NCI-H1417 treated with DMSO at 0.1 percent for 48 hours (cell line): ENCODE results near the gene TPST2.

Source experiments
- DNase-seq: peaks from one replicate; lab custom pipeline; 2025; lab: John Stamatoyannopoulos, UW

Gene TPST2

GRCh38 chr22:26579331-26579886 lies 10.5 kb downstream of the TPST2 start:
- DNase-seq, result no peak

- DNase-seq, result no peak
These were observed 12.9 kb downstream of the TPST2 start for GRCh38 chr22:26577081-26577480.

GRCh38 chr22:26576026-26576680 lies 13.8 kb downstream of the TPST2 start:
- no peak for DNase-seq

- no peak for DNase-seq
These were observed 15.8 kb downstream of the TPST2 start for GRCh38 chr22:26574001-26574723.

GRCh38 chr22:26573026-26573662 lies 16.8 kb downstream of the TPST2 start:
- no peak for DNase-seq

DNA sequence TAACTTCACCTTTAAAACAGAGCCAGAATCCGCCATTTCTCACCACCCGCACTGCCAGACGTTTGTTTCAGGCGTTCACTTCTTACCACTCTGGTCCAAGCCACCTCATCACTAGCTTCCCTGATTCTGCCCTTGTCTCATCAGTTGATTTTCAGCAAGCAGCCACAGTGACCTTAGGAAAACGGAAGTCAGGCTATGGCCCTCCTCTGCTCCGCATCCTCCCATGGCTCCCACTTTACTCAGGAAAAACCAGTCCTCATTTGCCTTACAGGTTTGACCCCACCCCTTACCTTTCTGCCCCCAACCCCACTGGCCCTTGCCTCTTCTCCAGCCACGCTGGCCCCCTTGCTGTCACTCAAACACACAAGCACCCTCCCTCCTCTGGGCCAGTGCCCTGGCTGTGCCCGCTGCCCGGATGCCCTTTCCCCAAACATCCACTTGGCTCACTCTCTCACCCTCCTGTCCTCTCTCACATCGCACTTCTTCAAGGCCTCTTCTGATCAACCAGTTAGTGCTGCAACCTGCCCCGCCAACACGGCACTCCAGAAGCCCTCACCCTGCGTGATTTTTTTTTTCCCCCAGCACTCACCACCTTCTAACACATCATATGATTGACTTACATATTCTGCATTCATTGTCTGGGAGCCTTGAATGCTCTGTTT lies 18.9 kb downstream of the TPST2 start:
- no peak for DNase-seq

- no peak for DNase-seq
These were observed 19.8 kb downstream of the TPST2 start for GRCh38 chr22:26570115-26570514.

GRCh38 chr22:26568207-26568706 lies 21.7 kb downstream of the TPST2 start:
- no peak for DNase-seq

GRCh38 chr22:26567610-26568009 lies 22.3 kb downstream of the TPST2 start:
- no peak for DNase-seq

GRCh38 chr22:26566994-26567393 lies 22.9 kb downstream of the TPST2 start:
- no peak for DNase-seq

GRCh38 chr22:26565889-26566288 lies 24.0 kb downstream of the TPST2 start:
- no peak for DNase-seq

DNA sequence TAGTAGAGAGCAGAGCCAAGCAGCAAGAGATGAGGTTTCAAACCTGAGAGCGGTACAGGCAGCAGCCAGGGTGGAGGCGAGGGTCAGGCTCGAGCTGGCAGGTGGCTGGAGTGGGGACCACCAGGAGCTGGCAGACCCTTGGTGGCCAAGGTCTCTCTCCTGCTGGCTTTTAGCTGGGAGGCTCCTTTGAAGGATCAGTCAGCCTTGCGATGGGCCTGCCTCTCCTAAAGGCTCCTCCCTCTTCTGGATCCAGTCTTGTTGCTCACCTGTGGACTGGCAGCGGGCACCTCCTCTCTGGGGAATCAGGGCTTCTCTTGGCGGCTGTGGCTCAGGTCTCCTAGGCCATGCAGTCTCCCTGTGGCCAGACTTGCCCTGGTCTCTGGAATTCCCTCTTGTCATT lies 24.8 kb downstream of the TPST2 start:
- no peak for DNase-seq

DNA sequence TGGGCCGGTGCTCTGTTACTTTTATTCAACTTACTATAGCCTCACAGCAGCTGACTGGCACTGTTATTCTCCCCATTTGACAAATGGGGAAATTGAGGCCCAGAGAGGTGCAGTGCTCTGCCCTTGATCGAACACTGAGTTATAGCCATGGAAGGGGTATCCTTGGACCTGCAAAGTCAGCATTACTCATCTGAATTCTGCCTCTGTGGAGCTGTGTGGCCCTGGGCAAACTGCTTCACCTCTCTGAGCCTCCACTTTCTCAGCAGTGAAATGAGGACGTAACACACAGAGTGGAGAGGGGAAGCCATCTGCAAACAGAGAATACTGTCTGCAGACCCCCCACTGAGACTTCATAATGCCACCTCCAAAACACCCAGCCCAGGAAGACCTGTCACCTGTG lies 25.3 kb downstream of the TPST2 start:
- DNase-seq, result no peak

DNA sequence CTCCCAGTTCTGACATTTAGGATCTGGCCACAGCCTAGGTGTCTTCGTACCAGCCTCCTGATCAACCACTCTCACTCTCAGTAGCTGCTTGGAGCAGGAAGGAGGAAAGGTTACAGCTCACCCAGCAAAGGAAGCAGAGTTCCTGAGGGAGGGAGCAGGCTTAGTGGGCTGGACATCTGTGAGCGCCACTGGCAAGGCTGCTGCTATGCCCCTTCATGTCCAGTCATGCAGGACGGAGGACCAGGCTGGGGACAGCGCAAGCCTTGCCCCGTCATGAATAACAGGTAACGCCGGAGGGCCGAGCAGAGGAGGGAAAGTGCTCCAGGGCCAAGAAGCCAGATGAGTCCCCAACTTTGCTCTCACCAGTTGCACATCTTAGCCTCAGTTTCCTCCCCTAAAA lies 25.8 kb downstream of the TPST2 start:
- DNase-seq, result no peak

DNA sequence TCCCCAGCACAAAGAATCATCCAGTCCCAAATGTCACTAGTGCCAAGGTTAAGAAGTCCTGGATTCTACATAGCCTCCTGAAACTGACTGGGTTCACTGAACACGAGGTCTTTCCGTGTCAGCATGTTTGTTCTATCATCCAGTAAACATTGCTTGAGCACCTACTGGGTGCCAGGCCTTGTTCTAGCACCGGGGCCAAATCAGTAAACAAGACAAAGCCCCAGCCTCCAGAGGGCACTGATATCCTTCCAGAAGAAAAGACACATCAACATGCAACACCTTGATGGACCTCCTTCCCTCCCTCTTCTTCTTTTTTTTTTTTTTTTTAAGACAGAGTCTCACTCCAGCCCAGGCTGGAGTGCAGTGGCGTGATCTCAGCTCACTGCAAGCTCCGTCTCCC lies 26.9 kb downstream of the TPST2 start:
- DNase-seq, result no peak

GRCh38 chr22:26561756-26562417 lies 28.0 kb downstream of the TPST2 start:
- DNase-seq, result no peak

GRCh38 chr22:26559961-26560575 lies 29.9 kb downstream of the TPST2 start:
- no peak for DNase-seq

- DNase-seq, result no peak
These were observed 31.6 kb downstream of the TPST2 start for GRCh38 chr22:26558248-26558895.

- no peak for DNase-seq
These were observed 33.0 kb downstream of the TPST2 start for GRCh38 chr22:26556904-26557303.

DNA sequence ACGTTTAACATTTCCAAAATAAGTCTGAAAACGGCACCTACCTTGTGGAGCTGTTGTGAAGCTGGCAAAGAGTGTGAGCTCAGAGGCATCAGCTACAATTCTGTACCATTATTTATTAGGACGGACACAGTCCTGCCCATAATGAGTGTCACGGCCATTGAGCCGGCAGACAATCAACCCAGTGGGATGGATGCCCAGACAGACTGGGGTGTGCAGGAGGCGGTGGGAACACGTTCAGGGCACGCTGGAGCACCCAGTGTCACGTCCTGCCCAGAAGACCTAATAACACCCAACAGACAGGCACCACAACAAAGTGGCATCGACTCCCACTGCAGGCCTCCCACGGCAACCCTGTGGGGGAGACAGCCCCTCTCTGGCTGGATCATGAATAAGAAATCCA lies 34.5 kb downstream of the TPST2 start:
- no peak for DNase-seq

GRCh38 chr22:26554956-26555355 lies 35.0 kb downstream of the TPST2 start:
- DNase-seq, result no peak
